ENCODE data around the gene REC8. TPM values are rescaled to one million over a fixed set of nuclear protein-coding genes. Genes with fewer than 3 reads are reported as not detected.

Gene REC8
- total and polyA plus RNA-seq, 2 donors, result 5.8 to 8.5 TPM

DNA sequence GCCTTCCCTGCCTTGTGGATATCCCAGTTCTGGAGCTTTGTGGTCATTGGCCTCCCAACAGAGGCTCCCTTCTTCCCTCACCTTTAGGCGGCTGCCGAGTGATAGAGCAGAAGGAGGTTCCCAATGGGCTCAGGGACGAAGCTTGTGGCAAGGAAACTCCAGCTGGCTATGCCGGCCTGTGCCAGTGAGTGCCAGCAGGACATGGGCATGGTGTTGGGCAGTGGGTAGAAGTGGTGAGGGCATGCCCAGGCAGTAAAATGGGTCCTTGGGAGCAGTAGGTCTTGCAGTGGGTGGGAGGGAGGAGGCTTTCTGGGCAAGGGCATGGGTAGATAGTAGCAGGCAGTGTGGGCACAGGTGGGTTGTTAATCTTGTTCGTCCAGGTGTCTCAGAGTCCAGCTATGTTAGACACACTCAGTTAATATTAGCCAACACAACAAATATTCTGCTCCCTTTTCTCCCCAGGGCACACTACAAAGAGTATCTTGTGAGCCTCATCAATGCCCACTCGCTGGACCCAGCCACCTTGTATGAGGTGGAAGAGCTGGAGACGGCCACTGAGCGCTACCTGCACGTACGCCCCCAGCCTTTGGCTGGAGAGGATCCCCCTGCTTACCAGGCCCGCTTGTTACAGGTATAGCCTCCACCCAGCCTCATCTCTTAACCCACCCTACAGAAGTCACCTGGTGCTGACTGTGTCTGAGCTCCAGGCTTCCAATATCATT lies 11.9 kb upstream of the REC8 start:
- Histone ChIP-seq H3K27ac (ENCODE audit: low read depth) (peak overlapping the region; percentile 62), H3K4me3 (ENCODE audit: low read depth, low read length) (no peak overlapping the region), H3K36me3 (ENCODE audit: insufficient read depth) (peaks cover 2% of the 10 kb centered on the region), H3K4me1 (ENCODE audit: insufficient read depth) (no peaks in the 10 kb centered on the region)
- 88% methylated on average over 11 of the region's 11 CpGs for WGBS
- no peak for DNase-seq (ENCODE audit: extremely low spot score)

DNA sequence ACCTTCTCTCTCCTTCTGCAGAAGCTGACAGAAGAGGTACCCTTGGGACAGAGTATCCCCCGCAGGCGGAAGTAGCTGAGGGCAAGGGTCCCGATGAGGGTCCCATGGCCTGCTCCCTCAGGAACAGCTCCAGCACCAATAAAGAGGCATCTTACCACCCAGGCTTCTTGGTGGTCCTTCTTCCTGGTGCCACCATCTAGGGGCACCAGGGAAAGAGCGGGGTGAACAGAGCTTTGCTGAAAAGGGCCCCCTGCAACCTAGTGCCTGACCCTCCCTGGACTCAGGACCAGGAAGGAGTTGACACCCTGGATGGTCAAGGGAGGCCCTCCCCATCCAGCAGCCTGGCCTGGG lies 11.4 kb upstream of the REC8 start:
- Histone ChIP-seq H3K36me3 (ENCODE audit: insufficient read depth) (peaks cover 2% of the 10 kb centered on the region), H3K4me1 (ENCODE audit: insufficient read depth) (no peaks in the 10 kb centered on the region), H3K27ac (ENCODE audit: low read depth) (peak overlapping the region; percentile 62), H3K4me3 (ENCODE audit: low read depth, low read length) (no peak overlapping the region)
- WGBS, result 87% methylated on average over 4 of the region's 4 CpGs
- DNase-seq (ENCODE audit: extremely low spot score), result no peak

DNA sequence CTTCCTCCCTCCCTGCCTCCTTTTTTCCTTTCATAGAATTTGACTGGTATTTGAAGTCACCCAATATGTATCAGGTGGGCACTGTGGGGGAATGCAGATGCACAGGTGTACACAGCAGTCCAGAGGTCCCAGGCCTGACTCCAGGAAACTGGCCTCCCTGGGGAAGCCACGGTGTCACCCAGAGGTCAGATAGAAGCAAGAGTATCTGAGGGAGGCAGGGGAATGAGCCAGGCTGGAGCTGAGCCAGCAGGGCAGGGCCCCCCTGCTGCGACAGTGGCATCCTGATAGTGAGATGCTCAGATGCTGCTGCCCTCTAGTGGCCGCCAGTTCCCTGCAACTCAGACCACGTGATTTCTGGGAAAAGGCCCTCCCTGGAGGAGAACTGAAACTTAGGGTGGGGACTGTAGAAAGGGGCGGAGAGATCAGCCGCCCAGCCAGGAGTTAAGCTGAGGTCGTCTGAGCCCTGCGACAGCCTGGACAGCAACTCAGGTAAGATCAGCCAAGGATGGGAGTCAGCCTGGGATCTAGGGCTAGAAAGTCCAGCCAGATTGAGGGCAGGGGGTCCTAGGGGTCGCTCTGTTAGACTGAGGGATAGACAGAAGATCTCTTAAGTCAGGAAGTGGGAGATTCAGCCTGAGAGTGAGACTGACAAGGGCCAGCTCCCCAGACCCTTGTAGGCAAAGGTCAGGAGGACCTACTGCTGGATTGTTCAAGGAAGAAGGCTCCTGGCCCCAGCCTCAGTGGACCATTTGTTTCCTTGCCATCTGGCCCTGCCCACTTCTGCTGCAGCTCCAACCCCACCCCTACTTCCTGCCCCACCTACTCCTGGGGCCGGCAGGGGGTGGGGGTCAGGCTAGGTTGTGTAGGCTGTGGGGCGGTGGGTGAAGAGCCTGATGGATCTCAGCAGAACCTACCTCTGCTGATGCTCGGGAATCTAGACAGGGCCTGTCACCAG lies 10.8 kb upstream of the REC8 start, which contains the start of gene IRF9:
IRF9 (plus strand) TSS at position 416 of the 955 bp plus-strand sequence. CDS start 880 bp downstream, outside the sequence.
- Histone ChIP-seq H3K4me1 (ENCODE audit: insufficient read depth) (no peaks in the 10 kb centered on the region), H3K36me3 (ENCODE audit: insufficient read depth) (no peaks in the 10 kb centered on the region), H3K27ac (ENCODE audit: low read depth) (peak within 1 kb of the TSS; percentile 88), H3K4me3 (ENCODE audit: low read depth, low read length) (peak within 1 kb of the TSS; percentile 66)
- peak; percentile 81 for DNase-seq (ENCODE audit: extremely low spot score)
- WGBS, result under 1% methylated on average over 12 of the region's 12 CpGs

DNA sequence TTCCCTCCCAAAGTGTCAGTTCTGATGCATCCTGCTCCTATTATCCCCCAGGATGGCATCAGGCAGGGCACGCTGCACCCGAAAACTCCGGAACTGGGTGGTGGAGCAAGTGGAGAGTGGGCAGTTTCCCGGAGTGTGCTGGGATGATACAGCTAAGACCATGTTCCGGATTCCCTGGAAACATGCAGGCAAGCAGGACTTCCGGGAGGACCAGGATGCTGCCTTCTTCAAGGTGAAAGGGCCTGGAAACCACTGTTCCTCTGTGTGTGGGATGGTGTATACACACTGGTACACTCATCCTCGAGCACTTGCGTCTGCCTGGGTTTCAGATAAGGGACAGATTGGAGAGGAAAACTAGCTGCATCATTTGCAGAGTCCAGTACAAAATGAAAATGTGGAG lies 9.8 kb upstream of the REC8 start:
- Histone ChIP-seq H3K36me3 (ENCODE audit: insufficient read depth) (no peaks in the 10 kb centered on the region), H3K27ac (ENCODE audit: low read depth) (no peak overlapping the region), H3K4me3 (ENCODE audit: low read depth, low read length) (peak overlapping the region; percentile 66), H3K4me1 (ENCODE audit: insufficient read depth) (no peaks in the 10 kb centered on the region)
- WGBS, result 55% methylated on average over 8 of the region's 8 CpGs
- DNase-seq (ENCODE audit: extremely low spot score), result no peak

DNA sequence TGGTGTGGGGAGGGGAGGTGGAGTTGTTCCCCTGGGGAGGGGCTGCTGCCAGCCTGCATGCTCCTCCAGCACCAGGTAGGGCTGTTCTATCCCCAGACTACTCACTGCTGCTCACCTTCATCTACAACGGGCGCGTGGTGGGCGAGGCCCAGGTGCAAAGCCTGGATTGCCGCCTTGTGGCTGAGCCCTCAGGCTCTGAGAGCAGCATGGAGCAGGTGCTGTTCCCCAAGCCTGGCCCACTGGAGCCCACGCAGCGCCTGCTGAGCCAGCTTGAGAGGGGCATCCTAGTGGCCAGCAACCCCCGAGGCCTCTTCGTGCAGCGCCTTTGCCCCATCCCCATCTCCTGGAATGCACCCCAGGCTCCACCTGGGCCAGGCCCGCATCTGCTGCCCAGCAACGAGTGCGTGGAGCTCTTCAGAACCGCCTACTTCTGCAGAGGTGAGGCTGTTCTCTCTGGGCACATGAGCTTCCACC lies 7.3 kb upstream of the REC8 start:
- no peak overlapping the region for H3K27ac ChIP-seq (ENCODE audit: low read depth)
- 93% methylated on average over 14 of the region's 14 CpGs for WGBS
- no peak overlapping the region for H3K4me3 ChIP-seq (ENCODE audit: low read depth, low read length)
- no peaks in the 10 kb centered on the region for H3K36me3 ChIP-seq (ENCODE audit: insufficient read depth)
- DNase-seq (ENCODE audit: extremely low spot score), result no peak
- H3K4me1 ChIP-seq (ENCODE audit: insufficient read depth), result no peaks in the 10 kb centered on the region

DNA sequence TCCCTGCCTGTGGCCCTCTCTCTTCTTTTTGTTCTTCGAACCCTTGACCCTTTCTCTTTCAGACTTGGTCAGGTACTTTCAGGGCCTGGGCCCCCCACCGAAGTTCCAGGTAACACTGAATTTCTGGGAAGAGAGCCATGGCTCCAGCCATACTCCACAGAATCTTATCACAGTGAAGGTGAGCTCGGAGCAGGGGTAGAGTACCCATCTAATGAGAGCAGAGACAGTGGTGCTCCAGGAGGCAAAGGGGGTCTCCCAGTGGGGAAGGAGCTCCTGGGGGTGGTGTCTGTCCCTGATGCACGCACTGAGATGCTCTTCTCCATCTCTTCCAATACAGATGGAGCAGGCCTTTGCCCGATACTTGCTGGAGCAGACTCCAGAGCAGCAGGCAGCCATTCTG lies 6.1 kb upstream of the REC8 start:
- DNase-seq (ENCODE audit: extremely low spot score), result no peak
- Histone ChIP-seq H3K4me3 (ENCODE audit: low read depth, low read length) (no peak overlapping the region), H3K4me1 (ENCODE audit: insufficient read depth) (no peaks in the 10 kb centered on the region), H3K36me3 (ENCODE audit: insufficient read depth) (no peaks in the 10 kb centered on the region), H3K27ac (ENCODE audit: low read depth) (no peak overlapping the region)
- 97% methylated on average over 5 of the region's 5 CpGs for WGBS

DNA sequence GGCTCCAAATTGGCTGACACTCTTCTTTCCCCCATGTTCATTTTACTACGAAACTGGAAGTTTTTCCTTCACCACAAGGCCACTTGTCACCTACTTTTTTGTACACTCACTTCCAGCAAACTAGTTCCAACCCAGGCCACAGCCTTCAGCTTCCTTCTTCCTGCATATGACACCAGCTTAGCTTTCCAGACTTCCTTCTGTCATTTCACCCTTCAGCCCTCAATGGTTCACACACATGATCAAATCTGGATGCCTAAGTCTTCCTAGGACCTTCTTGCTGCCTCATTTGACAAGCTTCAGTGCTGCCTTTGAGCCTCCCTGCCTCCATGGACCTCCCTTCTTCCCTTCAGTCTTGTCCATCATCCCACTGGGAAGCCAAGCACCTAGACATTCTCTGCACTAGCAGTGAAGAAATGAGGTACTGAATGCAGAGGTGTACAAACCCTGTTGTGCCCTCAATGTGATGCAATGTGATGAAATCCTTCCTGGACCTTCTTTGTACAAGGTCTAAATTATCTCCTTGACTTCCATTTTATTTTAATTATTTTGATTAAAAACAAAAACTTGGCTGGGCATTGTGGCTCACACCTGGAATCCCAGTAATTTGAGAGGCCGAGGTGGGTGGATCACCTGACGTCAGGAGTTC lies 4.3 kb upstream of the REC8 start:
- Histone ChIP-seq H3K27ac (ENCODE audit: low read depth) (no peak overlapping the region), H3K36me3 (ENCODE audit: insufficient read depth) (no peaks in the 10 kb centered on the region), H3K4me1 (ENCODE audit: insufficient read depth) (no peaks in the 10 kb centered on the region), H3K4me3 (ENCODE audit: low read depth, low read length) (no peak overlapping the region)
- WGBS, result 89% methylated on average over 3 of the region's 3 CpGs
- no peak for DNase-seq (ENCODE audit: extremely low spot score)

DNA sequence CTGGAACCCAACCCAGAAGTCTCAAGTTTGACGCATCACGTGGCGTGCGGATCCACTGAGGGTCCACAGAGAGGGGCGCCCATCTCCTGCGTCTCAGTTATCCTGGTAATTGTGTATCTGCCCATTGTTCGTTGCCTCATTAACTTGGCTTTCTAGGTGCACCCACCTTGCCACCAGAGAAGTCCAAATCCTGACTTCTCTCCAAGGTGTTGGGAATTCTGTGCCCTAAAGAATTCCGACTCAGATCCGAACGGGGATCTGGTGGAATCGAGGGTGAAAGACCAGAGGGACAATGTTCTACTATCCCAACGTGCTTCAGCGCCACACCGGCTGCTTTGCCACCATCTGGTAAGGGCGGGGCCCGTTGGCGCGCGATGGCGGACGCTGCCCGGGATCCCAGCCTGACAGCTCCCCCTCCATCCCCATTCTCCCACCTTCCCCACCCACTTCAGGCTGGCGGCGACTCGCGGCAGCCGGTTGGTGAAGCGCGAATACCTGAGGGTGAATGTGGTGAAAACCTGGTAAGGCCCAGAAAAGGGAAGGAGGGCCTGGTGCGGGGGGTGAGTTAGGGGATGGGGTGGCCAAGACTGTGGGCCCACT lies 481 bp downstream of the REC8 start:
- no peak for DNase-seq (ENCODE audit: extremely low spot score)
- 26% methylated on average over 30 of the region's 30 CpGs for WGBS

DNA sequence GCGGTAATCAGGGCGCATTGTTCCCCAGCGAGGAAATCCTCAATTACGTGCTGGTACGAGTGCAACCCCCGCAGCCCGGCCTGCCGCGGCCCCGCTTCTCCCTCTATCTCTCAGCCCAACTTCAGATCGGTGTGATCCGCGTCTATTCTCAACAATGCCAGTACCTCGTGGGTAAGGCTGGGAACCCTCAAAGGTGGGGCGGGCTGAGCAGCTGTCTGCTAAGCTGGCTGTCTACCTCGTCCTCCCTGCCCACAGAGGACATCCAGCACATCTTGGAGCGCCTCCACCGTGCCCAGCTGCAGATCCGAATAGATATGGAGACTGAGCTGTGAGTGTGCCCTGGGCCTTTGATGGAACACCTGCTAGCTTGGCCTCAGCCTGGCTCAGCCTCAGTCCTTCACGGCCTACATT lies 996 bp downstream of the REC8 start:
- no peaks in the 10 kb centered on the region for H3K4me1 ChIP-seq (ENCODE audit: insufficient read depth)
- WGBS, result 67% methylated on average over 20 of the region's 20 CpGs
- H3K36me3 ChIP-seq (ENCODE audit: insufficient read depth), result no peaks in the 10 kb centered on the region
- H3K4me3 ChIP-seq (ENCODE audit: low read depth, low read length), result no peak overlapping the region
- no peak for DNase-seq (ENCODE audit: extremely low spot score)
- H3K27ac ChIP-seq (ENCODE audit: low read depth), result no peak overlapping the region

More for the DNA sequence above, 481 bp downstream of the REC8 start:
- peak overlapping the region; percentile 23 for H3K4me3 ChIP-seq (ENCODE audit: low read depth, low read length)
- no peaks in the 10 kb centered on the region for H3K4me1 ChIP-seq (ENCODE audit: insufficient read depth)
- H3K36me3 ChIP-seq (ENCODE audit: insufficient read depth), result no peaks in the 10 kb centered on the region
- no peak overlapping the region for H3K27ac ChIP-seq (ENCODE audit: low read depth)

DNA sequence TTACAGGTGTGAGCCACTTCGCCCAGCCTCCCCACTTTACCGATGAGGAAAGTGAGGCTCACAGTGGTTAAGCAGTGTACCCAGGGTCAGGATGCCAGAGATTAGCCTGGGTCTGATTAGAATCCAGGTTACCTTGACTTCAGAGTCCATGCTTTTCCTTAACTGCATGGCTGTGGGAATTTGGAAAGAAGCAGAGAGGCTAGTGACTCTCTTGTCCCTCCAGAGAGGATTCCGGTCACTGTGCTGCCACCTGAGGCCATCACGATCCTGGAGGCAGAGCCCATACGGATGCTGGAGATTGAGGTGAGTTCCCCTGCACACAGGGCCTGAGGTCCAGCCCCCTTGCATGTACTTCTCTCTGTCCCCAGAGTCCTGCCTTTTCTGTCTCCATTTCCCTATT lies 4.7 kb downstream of the REC8 start:
- WGBS, result 96% methylated on average over 5 of the region's 5 CpGs
- no peak for DNase-seq (ENCODE audit: extremely low spot score)
- H3K36me3 ChIP-seq (ENCODE audit: insufficient read depth), result peaks cover 2% of the 10 kb centered on the region
- no peak overlapping the region for H3K4me3 ChIP-seq (ENCODE audit: low read depth, low read length)
- no peak overlapping the region for H3K27ac ChIP-seq (ENCODE audit: low read depth)
- H3K4me1 ChIP-seq (ENCODE audit: insufficient read depth), result no peaks in the 10 kb centered on the region

DNA sequence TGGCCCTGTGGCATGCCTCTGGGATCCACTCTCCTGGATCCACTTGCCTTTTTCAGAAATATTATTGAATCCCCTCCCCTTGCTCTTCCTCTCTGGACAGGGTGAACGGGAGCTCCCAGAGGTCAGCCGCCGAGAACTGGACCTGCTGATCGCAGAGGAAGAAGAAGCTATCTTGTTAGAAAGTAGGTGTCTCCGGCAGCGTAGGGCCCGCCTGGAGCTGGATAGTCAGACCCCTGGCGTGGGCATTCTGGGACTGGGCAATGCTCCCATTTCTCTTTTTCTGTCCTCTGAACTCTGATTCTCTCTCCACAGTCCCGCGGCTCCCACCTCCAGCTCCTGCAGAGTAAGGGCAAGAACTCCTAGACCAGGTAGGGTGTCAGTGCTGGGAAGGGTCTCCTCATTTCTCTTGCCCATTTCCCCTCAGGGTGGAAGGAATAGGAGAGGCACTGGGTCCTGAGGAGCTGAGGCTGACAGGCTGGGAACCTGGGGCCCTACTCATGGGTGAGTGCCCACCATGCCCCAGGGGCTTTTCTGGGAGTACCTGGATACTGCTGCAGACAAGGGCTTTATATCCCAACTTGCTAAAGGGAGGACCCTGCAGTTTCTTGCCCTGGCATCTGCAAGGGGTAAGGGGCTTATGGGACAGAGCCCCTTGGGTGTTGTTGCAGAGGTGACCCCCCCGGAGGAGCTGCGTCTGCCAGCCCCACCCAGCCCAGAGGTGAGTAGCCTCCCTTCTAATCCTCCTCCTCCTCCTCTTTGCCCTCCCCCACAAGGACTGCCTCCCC lies 5.4 kb downstream of the REC8 start:
- Histone ChIP-seq H3K4me3 (ENCODE audit: low read depth, low read length) (no peak overlapping the region), H3K27ac (ENCODE audit: low read depth) (no peak overlapping the region), H3K4me1 (ENCODE audit: insufficient read depth) (no peaks in the 10 kb centered on the region), H3K36me3 (ENCODE audit: insufficient read depth) (peaks cover 2% of the 10 kb centered on the region)
- no peak for DNase-seq (ENCODE audit: extremely low spot score)
- 88% methylated on average over 12 of the region's 12 CpGs for WGBS

DNA sequence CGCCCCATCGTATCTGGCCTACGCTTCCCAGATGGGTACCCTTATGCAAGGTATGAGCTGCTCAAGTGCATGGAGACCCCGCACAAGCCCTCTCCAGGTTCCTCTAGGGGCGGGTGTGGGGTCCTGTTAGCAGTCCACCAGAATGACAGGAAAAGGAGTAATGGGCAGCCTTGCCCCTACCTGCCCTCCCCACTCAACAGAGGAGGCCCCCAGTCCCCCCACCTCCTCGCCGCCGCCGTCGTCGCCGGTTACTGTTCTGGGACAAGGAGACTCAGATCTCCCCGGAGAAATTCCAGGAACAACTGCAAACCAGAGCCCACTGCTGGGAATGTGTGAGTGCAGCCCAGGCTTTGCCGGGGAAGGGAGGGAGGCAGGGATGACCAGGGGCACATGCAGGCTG lies 6.0 kb downstream of the REC8 start:
- Histone ChIP-seq H3K4me3 (ENCODE audit: low read depth, low read length) (no peak overlapping the region), H3K27ac (ENCODE audit: low read depth) (no peak overlapping the region), H3K36me3 (ENCODE audit: insufficient read depth) (peaks cover 2% of the 10 kb centered on the region), H3K4me1 (ENCODE audit: insufficient read depth) (no peaks in the 10 kb centered on the region)
- 90% methylated on average over 14 of the region's 14 CpGs for WGBS
- no peak for DNase-seq (ENCODE audit: extremely low spot score)
